ENCODE measurements around the gene TGFBR1.

- TF ChIP-seq CTCF (IDR thresholded peaks at IDR 0.05): no peak
- no peak for TF ChIP-seq POLR2A (IDR thresholded peaks at IDR 0.05)
Observed at GRCh38 chr9:99139868-99140267, 35.0 kb downstream of the TGFBR1 start.
